ENCODE results near the gene AGPAT4. TPM values are rescaled to one million over a fixed set of nuclear protein-coding genes. Genes with fewer than 3 reads are reported as not detected.

The AGPAT4 gene
- total and polyA plus RNA-seq, 2 of the 4 experiments (the other 2 are of a cell fraction): 3.6 to 3.8 TPM

- Histone ChIP-seq H3K4me2 (ENCODE audit: low read depth, low read length) (no peak overlapping the region), H4K5ac (ENCODE audit: low read depth, low read length) (no peak overlapping the region), H3K4me3 (ENCODE audit: insufficient read depth, low read depth, low read length) (no peak overlapping the region), H2BK20ac (ENCODE audit: low read depth, low read length) (no peak overlapping the region), H3K9ac (ENCODE audit: low read depth, low read length) (no peak overlapping the region), H4K8ac (ENCODE audit: low read depth in 2 of 2, low read length in 2 of 2) (no peak overlapping the region), H4K20me1 (ENCODE audit: insufficient read depth, low read length) (no peaks in the 10 kb centered on the region), H2AFZ (replicated peaks; ENCODE audit: low read length, poor library complexity) (no peak overlapping the region), H2AK9ac (replicated peaks; ENCODE audit: low read depth, low read length, poor library complexity) (no peak overlapping the region), H3K23ac (ENCODE audit: low read depth, low read length) (no peak overlapping the region), H2BK15ac (ENCODE audit: low read depth, low read length) (no peak overlapping the region), H3K79me1 (ENCODE audit: low read depth in 1 of 2, low read length in 2 of 2) (no peaks in the 10 kb centered on the region), H3K27me3 (ENCODE audit: control insufficient read depth, insufficient read depth, low read length) (peaks cover 2% of the 10 kb centered on the region; the same call in 1 of the 2 replicates), H3K36me3 (ENCODE audit: control insufficient read depth, insufficient read depth, low read length) (no peaks in the 10 kb centered on the region), H3K9me1 (ENCODE audit: insufficient read depth, low read length) (no peaks in the 10 kb centered on the region), H3K4me1 (ENCODE audit: control insufficient read depth, insufficient read depth, low read length) (no peaks in the 10 kb centered on the region), H3K14ac (replicated peaks; ENCODE audit: low read depth, low read length) (no peak overlapping the region), H2BK5ac (ENCODE audit: low read depth, low read length, poor library complexity, severe bottlenecking) (no peak overlapping the region), H3K18ac (ENCODE audit: low read depth, low read length) (no peak overlapping the region), H3K56ac (ENCODE audit: extremely low read depth, insufficient read depth, low read length) (no peak overlapping the region), H3K4ac (ENCODE audit: low read depth, low read length) (no peak overlapping the region), H2AK5ac (ENCODE audit: low read depth, low read length) (no peak overlapping the region), H4K91ac (ENCODE audit: insufficient read depth, low read depth, low read length) (no peak overlapping the region), H3K27ac (ENCODE audit: insufficient read depth, low read length) (no peak overlapping the region), H3K9me3 (ENCODE audit: control insufficient read depth, insufficient read depth, low read length) (no peaks in the 10 kb centered on the region), H2BK120ac (ENCODE audit: low read depth, low read length) (no peak overlapping the region)
- ChIA-PET POLR2A (ENCODE audit: unreplicated experiment) (no interaction called here), CTCF (no interaction called here)
- no peak for DNase-seq
- intact Hi-C loops (cut with micrococcal nuclease) (no loop called here), in situ Hi-C loops (cut with MboI; ENCODE audit: low sequenced_read_pairs) (no loop called here), dilution Hi-C loops (cut with HindIII; ENCODE audit: low sequenced_read_pairs, unreplicated experiment) (no loop called here)
- TF ChIP-seq CEBPB (IDR thresholded peaks at IDR 0.05; ENCODE audit: low read depth, low read length) (no peak), RCOR1 (IDR thresholded peaks at IDR 0.05; ENCODE audit: insufficient replicate concordance, low read length) (no peak), MAFK (IDR thresholded peaks at IDR 0.05; ENCODE audit: low read depth, low read length) (no peak), MXI1 (IDR thresholded peaks at IDR 0.05; ENCODE audit: borderline replicate concordance, low read depth, low read length) (no peak), ELK1 (IDR thresholded peaks at IDR 0.05; ENCODE audit: borderline replicate concordance, low read depth, low read length) (no peak), RAD21 (IDR thresholded peaks at IDR 0.05; ENCODE audit: low read length) (no peak)
- TF ChIP-seq, protein P1, sequence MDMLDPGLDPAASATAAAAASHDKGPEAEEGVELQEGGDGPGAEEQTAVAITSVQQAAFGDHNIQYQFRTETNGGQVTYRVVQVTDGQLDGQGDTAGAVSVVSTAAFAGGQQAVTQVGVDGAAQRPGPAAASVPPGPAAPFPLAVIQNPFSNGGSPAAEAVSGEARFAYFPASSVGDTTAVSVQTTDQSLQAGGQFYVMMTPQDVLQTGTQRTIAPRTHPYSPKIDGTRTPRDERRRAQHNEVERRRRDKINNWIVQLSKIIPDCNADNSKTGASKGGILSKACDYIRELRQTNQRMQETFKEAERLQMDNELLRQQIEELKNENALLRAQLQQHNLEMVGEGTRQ (IDR thresholded peaks at IDR 0.05; ENCODE audit: low read depth, low read length): no peak
- no CpG with 5 or more reads among the region's 6 CpGs for WGBS, 2 experiments (ENCODE audit: extremely low coverage in 2 of 2, insufficient read length in 1 of 2)
- no peak for ATAC-seq (ENCODE audit: low read depth)
- no TSS peak for BruUV-seq (replicated peaks)
Observed at GRCh38 chr6:161292145-161292544, 18.3 kb upstream of the AGPAT4 start.
